Keratinocyte (primary cell): ENCODE data around the gene GRAP. TPM values are rescaled to one million over a fixed set of nuclear protein-coding genes. Genes with fewer than 3 reads are reported as not detected.

ENCODE experiments used
- DNase-seq: peaks from one replicate; pipeline ENCODE4 v3.0.0-alpha.2; 2011; ENCODE audit warnings: low read depth, missing footprints, low spot score
- FAIRE-seq: peaks from 2 replicates; lab custom pipeline; 2011; peaks lifted over from hg19 to GRCh38; lab: Jason Lieb, UNC
- H2AFZ ChIP-seq: 2 replicates; pipeline ENCODE4 v1.6.0; 2012; ENCODE audit warnings: low read length, control low read depth, inconsistent platforms; ENCODE audit not compliant: control insufficient read depth
- H3K27ac ChIP-seq: 2 replicates; pipeline ENCODE4 v1.5.1; 2011; ENCODE audit warnings: low read length; ENCODE audit not compliant: control insufficient read depth, insufficient read depth
- H3K27me3 ChIP-seq: 3 replicates; pipeline ENCODE4 v1.6.0; 2011; ENCODE audit warnings: low read length; ENCODE audit not compliant: control insufficient read depth, insufficient read depth; ENCODE audit errors: extremely low read depth
- H3K36me3 ChIP-seq, 2 experiments: 2 replicates in 1 of 2; 3 replicates in 1 of 2; pipeline ENCODE4 v1.5.1; 2011; ENCODE audit warnings: low read length in 2 of 2, mild to moderate bottlenecking in 1 of 2; ENCODE audit not compliant: control insufficient read depth in 2 of 2, insufficient read depth in 2 of 2; ENCODE audit errors: extremely low read depth in 1 of 2
- H3K4me1 ChIP-seq: 3 replicates; pipeline ENCODE4 v1.5.1; 2011; ENCODE audit warnings: low read length; ENCODE audit not compliant: control insufficient read depth, insufficient read depth; ENCODE audit errors: extremely low read depth
- H3K4me2 ChIP-seq: 3 replicates; pipeline ENCODE4 v1.6.0; 2011; ENCODE audit warnings: low read depth, low read length; ENCODE audit not compliant: control insufficient read depth, insufficient read depth; ENCODE audit errors: extremely low read depth
- H3K4me3 ChIP-seq, 3 experiments: fragments of 200-600 bp in 1 of 3; sonication (generic) in 1 of 3; 2 replicates in 2 of 3; 3 replicates in 1 of 3; pipeline ENCODE4 v1.5.1; 2011 to 2016; ENCODE audit warnings: low read length in 3 of 3, mild to moderate bottlenecking in 3 of 3, control low read depth in 2 of 3, inconsistent platforms in 1 of 3, low read depth in 1 of 3, mixed read lengths in 1 of 3, mixed run types in 1 of 3, moderate library complexity in 1 of 3; ENCODE audit not compliant: control insufficient read depth in 2 of 3, insufficient read depth in 2 of 3; ENCODE audit errors: extremely low read depth in 1 of 3
- H3K79me2 ChIP-seq: 2 replicates; pipeline ENCODE4 v1.6.0; 2012; ENCODE audit warnings: low read length; ENCODE audit not compliant: control insufficient read depth, insufficient read depth
- H3K9ac ChIP-seq: 3 replicates; pipeline ENCODE4 v1.6.0; 2011; ENCODE audit warnings: low read length; ENCODE audit not compliant: control insufficient read depth, insufficient read depth; ENCODE audit errors: extremely low read depth
- H3K9me1 ChIP-seq: 3 replicates; pipeline ENCODE4 v1.6.0; 2011; ENCODE audit warnings: low read length; ENCODE audit not compliant: control insufficient read depth, insufficient read depth; ENCODE audit errors: extremely low read depth
- H3K9me3 ChIP-seq: 2 replicates; pipeline ENCODE4 v1.5.1; 2012; ENCODE audit warnings: low read depth, low read length; ENCODE audit not compliant: control insufficient read depth
- H4K20me1 ChIP-seq: 3 replicates; pipeline ENCODE4 v1.6.0; 2011; ENCODE audit warnings: low read length; ENCODE audit not compliant: control insufficient read depth, insufficient read depth; ENCODE audit errors: extremely low read depth
- CTCF ChIP-seq, 3 experiments: IDR thresholded peaks in 1 of 3; conservative IDR thresholded peaks in 1 of 3; optimal IDR thresholded peaks in 1 of 3; 2 replicates in 2 of 3; 3 replicates in 1 of 3; pipeline versions ENCODE3 to v1.5.1; 2011; ENCODE audit warnings: low read length in 3 of 3, mild to moderate bottlenecking in 3 of 3, moderate library complexity in 2 of 3, control low read depth in 1 of 3, inconsistent platforms in 1 of 3; ENCODE audit not compliant: insufficient read depth in 2 of 3; ENCODE audit errors: extremely low read depth in 1 of 3
- EZH2 ChIP-seq: IDR thresholded peaks from one replicate; pipeline ENCODE4 v1.6.1; 2012; ENCODE audit warnings: inconsistent platforms, mild to moderate bottlenecking, low read length, moderate library complexity
- dilution Hi-C: fragments of 300-500 bp; cut with MboI; formaldehyde crosslinking; loops from one replicate; pipeline ENCODE4 v1.7.0; 2020; ENCODE audit warnings: low sequenced_read_pairs; ENCODE audit not compliant: extremely low pct_ligation_motif_present
- polyA plus RNA-seq, 5 experiments: library from polyadenylated mRNA; depleted of rRNA in 3 of 5; stranded (reverse) in 3 of 5; stranded (forward) in 1 of 5; unstranded in 1 of 5; fragments of >200 nt; gene quantifications; 1 replicate in 1 of 5; 2 replicates in 3 of 5; 3 replicates in 1 of 5; pipeline versions ENCODE4 v1.2.1 to v1.2.3, GENCODE V29; 2011 to 2012; ENCODE audit warnings: missing spikeins in 2 of 5, low read depth in 1 of 5, low replicate concordance in 1 of 5

Gene GRAP
- polyA plus RNA-seq, 1 donor (not counting 4 experiments of a cell fraction or from before 2014, with no cell fraction given), result 0.03 TPM

- FAIRE-seq (no peak), DNase-seq (no peak)
- no peak overlapping the region for H3K4me3 ChIP-seq
- no peaks in the 10 kb centered on the region for H3K79me2 ChIP-seq
- H3K9ac ChIP-seq, result no peak overlapping the region
- TF ChIP-seq CTCF (optimal IDR thresholded peaks at IDR 0.05 in 1 of 3, IDR thresholded peaks at IDR 0.05 in 1 of 3, conservative IDR thresholded peaks at IDR 0.05 in 1 of 3; ENCODE audit: extremely low read depth in 1 of 3, insufficient read depth in 2 of 3, low read length in 3 of 3) (no peak), EZH2 (no peak)
- no peaks in the 10 kb centered on the region for H3K9me3 ChIP-seq
- H4K20me1 ChIP-seq, result no peaks in the 10 kb centered on the region
- dilution Hi-C loops, result no loop called here
- H3K4me1 ChIP-seq, result peaks cover 5% of the 10 kb centered on the region
- no peak overlapping the region for H2AFZ ChIP-seq
- H3K27ac ChIP-seq, result no peak overlapping the region
- no peaks in the 10 kb centered on the region for H3K27me3 ChIP-seq
- no peaks in the 10 kb centered on the region for H3K36me3 ChIP-seq
- no peak overlapping the region for H3K4me2 ChIP-seq
- H3K9me1 ChIP-seq, result no peaks in the 10 kb centered on the region
Observed at GRCh38 chr17:19023209-19023999, 23.4 kb downstream of the GRAP start.

GRCh38 chr17:19022747-19023146 lies 24.0 kb downstream of the GRAP start:
- no peak overlapping the region for H3K27ac ChIP-seq
- FAIRE-seq (no peak), DNase-seq (no peak)

More at GRCh38 chr17:19022747-19023146, 24.0 kb downstream of the GRAP start:
- dilution Hi-C loops, result no loop called here
- H3K9ac ChIP-seq, result no peak overlapping the region
- H3K9me1 ChIP-seq, result no peaks in the 10 kb centered on the region
- H3K4me3 ChIP-seq, result no peak overlapping the region
- H4K20me1 ChIP-seq, result no peaks in the 10 kb centered on the region
- no peak overlapping the region for H2AFZ ChIP-seq
- no peaks in the 10 kb centered on the region for H3K36me3 ChIP-seq
- H3K4me1 ChIP-seq, result peaks cover 5% of the 10 kb centered on the region
- TF ChIP-seq CTCF (optimal IDR thresholded peaks at IDR 0.05 in 1 of 3, IDR thresholded peaks at IDR 0.05 in 1 of 3, conservative IDR thresholded peaks at IDR 0.05 in 1 of 3; ENCODE audit: extremely low read depth in 1 of 3, insufficient read depth in 2 of 3, low read length in 3 of 3) (no peak), EZH2 (no peak)
- no peaks in the 10 kb centered on the region for H3K9me3 ChIP-seq
- H3K27me3 ChIP-seq, result no peaks in the 10 kb centered on the region
- no peak overlapping the region for H3K4me2 ChIP-seq
- H3K79me2 ChIP-seq, result no peaks in the 10 kb centered on the region
